Measurements from ENCODE around the gene RBMY1E.
"Not testable (repeated sequence)": the region's sequence is repeated elsewhere in the genome, so short reads cannot be mapped to it uniquely, and the experiment has no call there.

The RBMY1E gene

DNA sequence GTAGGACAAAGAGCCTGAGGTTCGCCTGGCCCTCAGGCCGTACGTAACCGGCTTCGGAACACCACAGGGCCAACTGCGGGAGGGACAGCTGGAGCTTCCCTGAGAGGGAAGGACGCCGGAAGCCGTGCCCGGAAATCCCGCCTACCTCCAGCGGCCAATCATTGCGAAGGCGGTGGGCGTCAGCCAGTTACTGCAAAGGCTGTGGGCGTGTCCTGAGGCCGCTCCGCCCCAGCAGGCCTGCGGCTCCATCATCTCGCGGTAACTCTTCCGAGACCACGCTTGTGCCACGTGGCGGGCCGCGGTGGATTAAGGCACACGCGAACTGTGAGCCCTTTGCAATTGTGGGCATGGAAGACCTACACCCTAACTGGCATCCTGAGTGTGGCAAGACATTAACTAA, at the start of gene RBMY1E:
Gene RBMY1E (minus strand): TSS at position 101 of the 400 bp plus-strand sequence. CDS start 1,978 bp downstream, outside the sequence.
- not testable (repeated sequence) for DNase-seq (ENCODE audit: low read depth)

DNA sequence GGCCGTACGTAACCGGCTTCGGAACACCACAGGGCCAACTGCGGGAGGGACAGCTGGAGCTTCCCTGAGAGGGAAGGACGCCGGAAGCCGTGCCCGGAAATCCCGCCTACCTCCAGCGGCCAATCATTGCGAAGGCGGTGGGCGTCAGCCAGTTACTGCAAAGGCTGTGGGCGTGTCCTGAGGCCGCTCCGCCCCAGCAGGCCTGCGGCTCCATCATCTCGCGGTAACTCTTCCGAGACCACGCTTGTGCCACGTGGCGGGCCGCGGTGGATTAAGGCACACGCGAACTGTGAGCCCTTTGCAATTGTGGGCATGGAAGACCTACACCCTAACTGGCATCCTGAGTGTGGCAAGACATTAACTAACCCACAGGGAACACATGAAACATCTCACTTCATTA, 23.4 kb downstream of the RBMY1E start, which contains the start of gene RBMY1D:
Gene RBMY1D (minus strand): TSS at position 101 of the 400 bp plus-strand sequence. CDS start 2,013 bp downstream, outside the sequence.
- not testable (repeated sequence) for DNase-seq (ENCODE audit: low read depth)

- not testable (repeated sequence) for DNase-seq (ENCODE audit: low read depth)
These were observed 48.3 kb downstream of the RBMY1E start for GRCh38 chrY:21869407-21870076.

Data from EH (cell line).